Astrocyte (in vitro differentiated cells and primary cell): ENCODE data around the gene CMPK2. TPM values are rescaled to one million over a fixed set of nuclear protein-coding genes. Genes with fewer than 3 reads are reported as not detected.

Experiments used
- DNase-seq: peaks from one replicate; pipeline ENCODE4 v3.0.0-alpha.2; 2010; ENCODE audit warnings: low read depth
- FAIRE-seq: peaks from 2 replicates; lab custom pipeline; 2011; peaks lifted over from hg19 to GRCh38; lab: Jason Lieb, UNC
- H2AFZ ChIP-seq: 2 replicates; pipeline ENCODE4 v1.6.0; 2012; ENCODE audit warnings: low read depth, low read length, inconsistent platforms
- H3K27ac ChIP-seq: 2 replicates; pipeline ENCODE4 v1.5.1; 2011; ENCODE audit warnings: low read depth, low read length, inconsistent platforms
- H3K27me3 ChIP-seq: 2 replicates; pipeline ENCODE4 v1.6.0; 2011; ENCODE audit warnings: low read length, inconsistent platforms; ENCODE audit not compliant: insufficient read depth
- H3K36me3 ChIP-seq: 2 replicates; pipeline ENCODE4 v1.5.1; 2011; ENCODE audit warnings: low read length, inconsistent platforms; ENCODE audit not compliant: insufficient read depth
- H3K4me1 ChIP-seq: 2 replicates; pipeline ENCODE4 v1.5.1; 2011; ENCODE audit warnings: low read length, inconsistent platforms; ENCODE audit not compliant: insufficient read depth
- H3K4me2 ChIP-seq: 2 replicates; pipeline ENCODE4 v1.6.0; 2012; ENCODE audit warnings: low read length, inconsistent platforms
- H3K4me3 ChIP-seq: 2 replicates; pipeline ENCODE4 v1.5.1; 2011; ENCODE audit warnings: low read depth, mild to moderate bottlenecking, low read length, inconsistent platforms; ENCODE audit not compliant: insufficient read depth
- H3K79me2 ChIP-seq: 2 replicates; pipeline ENCODE4 v1.6.0; 2012; ENCODE audit warnings: mild to moderate bottlenecking, low read length, inconsistent platforms; ENCODE audit not compliant: insufficient read depth
- H3K9ac ChIP-seq: 2 replicates; pipeline ENCODE4 v1.6.0; 2012; ENCODE audit warnings: mild to moderate bottlenecking, low read length, inconsistent platforms
- H3K9me3 ChIP-seq: 2 replicates; pipeline ENCODE4 v1.5.1; 2012; ENCODE audit warnings: low read depth, mild to moderate bottlenecking, low read length, inconsistent platforms; ENCODE audit not compliant: insufficient read depth
- H4K20me1 ChIP-seq: 2 replicates; pipeline ENCODE4 v1.6.0; 2012; ENCODE audit warnings: low read length, inconsistent platforms; ENCODE audit not compliant: insufficient read depth
- H3K27ac Mint-ChIP-seq: one replicate; pipeline ENCODE4 v1.8.0; 2021; ENCODE audit warnings: mild to moderate bottlenecking, mixed read lengths; ENCODE audit not compliant: unreplicated experiment
- H3K27me3 Mint-ChIP-seq: one replicate; pipeline ENCODE4 v1.8.0; 2021; ENCODE audit warnings: low read depth, mixed read lengths; ENCODE audit not compliant: unreplicated experiment
- H3K36me3 Mint-ChIP-seq: one replicate; pipeline ENCODE4 v1.8.0; 2021; ENCODE audit warnings: low read depth, mixed read lengths; ENCODE audit not compliant: unreplicated experiment
- H3K4me1 Mint-ChIP-seq: one replicate; pipeline ENCODE4 v1.8.0; 2021; ENCODE audit warnings: low read depth, mixed read lengths; ENCODE audit not compliant: unreplicated experiment
- H3K4me3 Mint-ChIP-seq: one replicate; pipeline ENCODE4 v1.8.0; 2021; ENCODE audit warnings: mild to moderate bottlenecking, moderate library complexity, mixed read lengths; ENCODE audit not compliant: unreplicated experiment
- H3K9me3 Mint-ChIP-seq: one replicate; pipeline ENCODE4 v1.8.0; 2021; ENCODE audit warnings: mild to moderate bottlenecking, mixed read lengths; ENCODE audit not compliant: unreplicated experiment
- CTCF ChIP-seq: IDR thresholded peaks from 2 replicates; pipeline ENCODE4 v1.5.1; 2011; ENCODE audit warnings: low read depth, mild to moderate bottlenecking, inconsistent platforms, low read length, moderate library complexity; ENCODE audit not compliant: insufficient read depth
- EZH2 ChIP-seq: IDR thresholded peaks from 2 replicates; pipeline ENCODE4 v1.6.1; 2012; ENCODE audit warnings: mild to moderate bottlenecking, low read length, inconsistent platforms; ENCODE audit not compliant: insufficient read depth
- total RNA-seq: library from RNA; stranded (reverse); gene quantifications from 2 replicates; pipeline ENCODE4 v1.2.1, GENCODE V29; 2021

Gene CMPK2
- total RNA-seq, 1 donor from 2014 or later: 32.5 TPM

- no peak overlapping the region for H3K27ac Mint-ChIP-seq
- no peak for TF ChIP-seq CTCF
- TF ChIP-seq EZH2: no peak
- no peak for FAIRE-seq
- Histone ChIP-seq H4K20me1 (no peaks in the 10 kb centered on the region), H2AFZ (no peak overlapping the region), H3K36me3 (no peaks in the 10 kb centered on the region), H3K4me1 (no peaks in the 10 kb centered on the region), H3K9me3 (no peaks in the 10 kb centered on the region), H3K79me2 (no peaks in the 10 kb centered on the region), H3K4me3 (no peak overlapping the region), H3K4me2 (no peak overlapping the region), H3K27me3 (no peaks in the 10 kb centered on the region), H3K27ac (no peak overlapping the region), H3K9ac (no peak overlapping the region)
- no peak for DNase-seq
- no peak overlapping the region for H3K4me3 Mint-ChIP-seq
- H3K9me3 Mint-ChIP-seq: no peaks in the 10 kb centered on the region
- no peaks in the 10 kb centered on the region for H3K27me3 Mint-ChIP-seq
- H3K4me1 Mint-ChIP-seq: peaks cover 4% of the 10 kb centered on the region
- no peaks in the 10 kb centered on the region for H3K36me3 Mint-ChIP-seq
Observed at GRCh38 chr2:6887751-6888192, 22.1 kb upstream of the CMPK2 start.

- no peaks in the 10 kb centered on the region for H3K4me1 ChIP-seq
- Mint-ChIP-seq H3K4me3 (no peak overlapping the region), H3K27ac (no peak overlapping the region), H3K9me3 (no peaks in the 10 kb centered on the region), H3K36me3 (no peaks in the 10 kb centered on the region), H3K27me3 (no peaks in the 10 kb centered on the region), H3K4me1 (peaks cover 4% of the 10 kb centered on the region)
- H3K9ac ChIP-seq: no peak overlapping the region
- DNase-seq (no peak), FAIRE-seq (no peak)
- H4K20me1 ChIP-seq: no peaks in the 10 kb centered on the region
- no peak overlapping the region for H3K4me3 ChIP-seq
- no peaks in the 10 kb centered on the region for H3K79me2 ChIP-seq
- no peaks in the 10 kb centered on the region for H3K27me3 ChIP-seq
- TF ChIP-seq EZH2: no peak
- TF ChIP-seq CTCF: no peak
- no peak overlapping the region for H3K4me2 ChIP-seq
- no peaks in the 10 kb centered on the region for H3K9me3 ChIP-seq
- no peak overlapping the region for H2AFZ ChIP-seq
- H3K27ac ChIP-seq: no peak overlapping the region
- no peaks in the 10 kb centered on the region for H3K36me3 ChIP-seq
Observed at GRCh38 chr2:6885968-6886367, 20.3 kb upstream of the CMPK2 start.

- no peaks in the 10 kb centered on the region for H3K9me3 ChIP-seq
- no peak for TF ChIP-seq CTCF
- TF ChIP-seq EZH2: no peak
- H3K79me2 ChIP-seq: no peaks in the 10 kb centered on the region
- no peak overlapping the region for H3K27ac Mint-ChIP-seq
- FAIRE-seq (no peak), DNase-seq (no peak)
- peaks cover 5% of the 10 kb centered on the region for H3K4me1 Mint-ChIP-seq
- no peak overlapping the region for H3K4me3 ChIP-seq
- H3K27ac ChIP-seq: no peak overlapping the region
- no peaks in the 10 kb centered on the region for H3K27me3 Mint-ChIP-seq
- H3K4me2 ChIP-seq: no peak overlapping the region
- H3K4me3 Mint-ChIP-seq: no peak overlapping the region
- H3K4me1 ChIP-seq: no peaks in the 10 kb centered on the region
- H3K9me3 Mint-ChIP-seq: no peaks in the 10 kb centered on the region
- no peaks in the 10 kb centered on the region for H3K36me3 Mint-ChIP-seq
- H3K27me3 ChIP-seq: no peaks in the 10 kb centered on the region
- no peak overlapping the region for H3K9ac ChIP-seq
- H4K20me1 ChIP-seq: no peaks in the 10 kb centered on the region
- no peak overlapping the region for H2AFZ ChIP-seq
- no peaks in the 10 kb centered on the region for H3K36me3 ChIP-seq
Observed at GRCh38 chr2:6885551-6885950, 19.8 kb upstream of the CMPK2 start.
